WERI-Rb-1 (cell line): Measurements from ENCODE around the gene DGKD.

ENCODE experiments used
- DNase-seq: peaks from one replicate; pipeline ENCODE4 v3.0.0-alpha.2; 2020
- H3K27ac ChIP-seq: fragments of 250-450 bp; sonication (Bioruptor Pico); 2 replicates; pipeline ENCODE4 v1.5.1; 2020; ENCODE audit warnings: mild to moderate bottlenecking, moderate library complexity
- H3K27me3 ChIP-seq: fragments of 250-450 bp; sonication (Bioruptor Pico); 2 replicates; pipeline ENCODE4 v1.5.1; 2021; ENCODE audit warnings: mild to moderate bottlenecking, low read depth, moderate library complexity; ENCODE audit not compliant: insufficient read depth, severe bottlenecking
- H3K36me3 ChIP-seq: fragments of 250-450 bp; sonication (Bioruptor Pico); 2 replicates; pipeline ENCODE4 v1.5.1; 2020; ENCODE audit warnings: mild to moderate bottlenecking, moderate library complexity
- H3K4me3 ChIP-seq: 2 replicates; pipeline ENCODE4 v1.5.1; 2011; ENCODE audit warnings: low read depth, mild to moderate bottlenecking, control low read depth, low read length
- H3K9me3 ChIP-seq: fragments of 250-450 bp; sonication (Bioruptor Pico); 2 replicates; pipeline ENCODE4 v1.5.1; 2021; ENCODE audit warnings: mild to moderate bottlenecking, moderate library complexity; ENCODE audit not compliant: severe bottlenecking
- TF ChIP-seq, protein P1 (sequence below): IDR thresholded peaks from 2 replicates; pipeline ENCODE4 v1.5.1; 2011; ENCODE audit warnings: low read depth, mild to moderate bottlenecking, control low read depth, inconsistent platforms, low read length

Gene DGKD

DNA sequence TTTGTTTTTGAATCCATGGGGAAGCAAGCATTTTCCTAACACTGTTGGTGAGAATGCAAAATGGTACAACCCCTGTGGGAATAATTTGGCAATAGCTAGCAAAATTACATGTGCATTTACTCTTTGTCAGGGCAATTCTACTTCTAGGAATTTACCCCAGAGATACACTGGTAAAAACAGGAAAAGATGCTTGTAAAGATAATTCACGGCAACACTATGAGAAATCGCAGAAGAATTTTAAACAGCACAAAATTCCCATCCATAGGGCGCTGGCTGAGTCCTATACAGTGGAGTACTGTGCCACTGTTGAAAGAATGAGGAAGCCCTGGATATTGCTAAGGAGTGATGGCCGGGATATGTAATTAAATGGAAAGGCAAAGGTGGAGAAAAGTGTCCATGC is 75.8 kb downstream of the DGKD start:
- no peaks in the 10 kb centered on the region for H3K27me3 ChIP-seq
- H3K36me3 ChIP-seq = no peaks in the 10 kb centered on the region
- TF ChIP-seq, protein P1, sequence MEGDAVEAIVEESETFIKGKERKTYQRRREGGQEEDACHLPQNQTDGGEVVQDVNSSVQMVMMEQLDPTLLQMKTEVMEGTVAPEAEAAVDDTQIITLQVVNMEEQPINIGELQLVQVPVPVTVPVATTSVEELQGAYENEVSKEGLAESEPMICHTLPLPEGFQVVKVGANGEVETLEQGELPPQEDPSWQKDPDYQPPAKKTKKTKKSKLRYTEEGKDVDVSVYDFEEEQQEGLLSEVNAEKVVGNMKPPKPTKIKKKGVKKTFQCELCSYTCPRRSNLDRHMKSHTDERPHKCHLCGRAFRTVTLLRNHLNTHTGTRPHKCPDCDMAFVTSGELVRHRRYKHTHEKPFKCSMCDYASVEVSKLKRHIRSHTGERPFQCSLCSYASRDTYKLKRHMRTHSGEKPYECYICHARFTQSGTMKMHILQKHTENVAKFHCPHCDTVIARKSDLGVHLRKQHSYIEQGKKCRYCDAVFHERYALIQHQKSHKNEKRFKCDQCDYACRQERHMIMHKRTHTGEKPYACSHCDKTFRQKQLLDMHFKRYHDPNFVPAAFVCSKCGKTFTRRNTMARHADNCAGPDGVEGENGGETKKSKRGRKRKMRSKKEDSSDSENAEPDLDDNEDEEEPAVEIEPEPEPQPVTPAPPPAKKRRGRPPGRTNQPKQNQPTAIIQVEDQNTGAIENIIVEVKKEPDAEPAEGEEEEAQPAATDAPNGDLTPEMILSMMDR = no peak
- no peak overlapping the region for H3K27ac ChIP-seq
- H3K9me3 ChIP-seq = no peaks in the 10 kb centered on the region
- DNase-seq = no peak
- H3K4me3 ChIP-seq = no peak overlapping the region

DNA sequence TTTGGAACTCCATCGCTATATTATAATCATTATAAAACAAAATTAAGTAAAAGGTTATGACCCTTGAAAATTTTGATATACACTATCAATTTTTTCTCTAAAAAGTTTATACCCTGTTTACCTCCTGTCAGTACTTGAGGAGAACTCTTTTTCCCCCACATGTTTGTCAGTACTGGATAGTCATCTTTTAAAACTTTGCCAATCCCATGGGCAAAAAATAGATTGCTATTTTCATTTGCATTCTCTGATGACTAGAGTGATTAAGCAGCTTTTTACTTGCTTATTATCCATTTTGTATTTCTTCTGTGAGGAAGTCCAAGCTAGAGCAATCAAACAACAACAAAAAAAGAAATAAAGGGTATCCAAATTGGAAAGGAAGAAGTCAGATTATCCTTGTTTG is 76.4 kb downstream of the DGKD start:
- Histone ChIP-seq H3K4me3 (no peak overlapping the region), H3K27me3 (no peaks in the 10 kb centered on the region), H3K9me3 (no peaks in the 10 kb centered on the region), H3K36me3 (no peaks in the 10 kb centered on the region), H3K27ac (no peak overlapping the region)
- no peak for DNase-seq
- TF ChIP-seq, protein P1 = no peak

DNA sequence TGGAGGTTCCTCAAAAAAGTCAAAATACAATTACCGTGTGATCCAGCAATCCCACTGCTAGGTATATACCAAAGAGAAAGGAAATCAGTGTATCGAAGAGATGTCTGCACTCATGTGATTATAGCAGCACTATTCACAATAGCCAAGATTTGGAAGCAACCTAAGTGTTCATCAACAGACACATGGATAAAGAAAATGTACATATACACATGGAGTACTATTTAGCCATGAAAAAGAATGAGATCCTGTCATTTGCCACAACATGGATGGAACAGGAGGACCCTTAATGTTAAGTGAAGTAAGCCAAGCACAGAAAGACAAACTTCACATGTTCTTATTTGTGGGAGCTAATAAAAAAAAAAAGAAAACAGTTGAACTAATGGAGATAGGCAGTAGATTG is 78.7 kb downstream of the DGKD start:
- no peak for DNase-seq
- 0 out of 2 replicates have a peak, but pooled peaks cover 2% of the 10 kb centered on the region for H3K36me3 ChIP-seq

DNA sequence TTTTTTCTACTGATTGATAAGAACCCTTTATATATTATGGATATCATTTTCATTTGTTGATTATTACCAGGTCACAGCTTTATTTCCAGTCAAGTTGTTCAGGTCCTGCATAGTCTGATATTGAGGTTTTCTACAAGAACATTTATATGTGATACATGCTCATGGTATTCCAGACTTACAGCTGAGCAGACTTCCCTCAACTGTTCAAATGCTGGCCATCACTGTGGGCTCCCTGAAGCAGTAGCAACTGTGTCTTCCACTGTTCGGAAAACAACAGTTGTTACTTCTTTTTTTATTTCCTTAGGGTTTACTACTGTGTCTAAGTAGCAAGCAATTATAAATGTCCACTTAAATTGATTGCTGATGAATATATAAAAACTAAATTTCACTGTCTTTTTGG is 79.5 kb downstream of the DGKD start:
- H3K27me3 ChIP-seq = no peaks in the 10 kb centered on the region
- no peak overlapping the region for H3K27ac ChIP-seq
- H3K36me3 ChIP-seq = 0 out of 2 replicates have a peak, but pooled peaks cover 3% of the 10 kb centered on the region
- TF ChIP-seq, protein P1 = no peak
- no peak overlapping the region for H3K4me3 ChIP-seq
- no peak for DNase-seq
- no peaks in the 10 kb centered on the region for H3K9me3 ChIP-seq

More for the DNA sequence above, 78.7 kb downstream of the DGKD start:
- H3K9me3 ChIP-seq = no peaks in the 10 kb centered on the region
- TF ChIP-seq, protein P1 = no peak
- H3K4me3 ChIP-seq = no peak overlapping the region
- no peak overlapping the region for H3K27ac ChIP-seq
- no peaks in the 10 kb centered on the region for H3K27me3 ChIP-seq

DNA sequence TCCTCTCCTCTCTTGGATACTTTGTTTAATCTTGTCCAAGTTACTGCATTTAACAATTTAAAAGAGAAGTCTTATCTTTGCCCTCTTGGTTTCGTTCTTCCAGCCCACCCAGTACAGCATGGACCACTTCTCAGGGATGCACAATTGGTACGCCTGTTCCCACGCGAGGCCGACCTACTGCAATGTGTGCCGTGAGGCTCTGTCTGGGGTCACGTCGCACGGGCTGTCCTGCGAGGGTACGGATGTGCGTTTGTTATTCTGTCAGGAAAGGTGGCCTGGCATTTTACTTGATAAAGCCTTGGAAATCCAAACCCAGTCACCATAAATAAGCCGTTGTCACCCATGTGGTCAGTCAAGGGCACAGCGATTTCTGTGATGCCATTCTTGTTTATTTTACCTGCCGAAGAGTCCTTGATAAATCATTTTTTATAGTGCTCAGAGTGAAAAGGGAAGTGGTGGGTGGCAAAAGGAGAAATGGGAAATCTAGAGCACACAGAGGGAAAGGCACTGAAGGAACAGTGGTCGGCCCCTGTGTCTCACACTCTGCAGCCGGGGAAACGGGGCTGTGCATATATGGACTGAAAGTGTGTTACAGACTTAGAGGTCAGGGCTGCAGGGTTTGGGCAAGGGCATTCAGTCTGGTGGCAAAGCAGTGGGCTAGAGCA is 80.5 kb downstream of the DGKD start:
- TF ChIP-seq, protein P1 = no peak
- H3K9me3 ChIP-seq = no peaks in the 10 kb centered on the region
- H3K27me3 ChIP-seq = no peaks in the 10 kb centered on the region
- H3K4me3 ChIP-seq = no peak overlapping the region
- H3K27ac ChIP-seq = no peak overlapping the region
- H3K36me3 ChIP-seq = 0 out of 2 replicates have a peak, but pooled peaks cover 3% of the 10 kb centered on the region
- DNase-seq = no peak
